ENCODE measurements around the gene LENG1. TPM values are rescaled to one million over a fixed set of nuclear protein-coding genes. Genes with fewer than 3 reads are reported as not detected.
A peak's percentile ranks its signal among the peaks of the same experiment; 100 is the strongest.

Gene LENG1
- total RNA-seq, 1 donor from 2014 or later = 2.7 TPM

DNA sequence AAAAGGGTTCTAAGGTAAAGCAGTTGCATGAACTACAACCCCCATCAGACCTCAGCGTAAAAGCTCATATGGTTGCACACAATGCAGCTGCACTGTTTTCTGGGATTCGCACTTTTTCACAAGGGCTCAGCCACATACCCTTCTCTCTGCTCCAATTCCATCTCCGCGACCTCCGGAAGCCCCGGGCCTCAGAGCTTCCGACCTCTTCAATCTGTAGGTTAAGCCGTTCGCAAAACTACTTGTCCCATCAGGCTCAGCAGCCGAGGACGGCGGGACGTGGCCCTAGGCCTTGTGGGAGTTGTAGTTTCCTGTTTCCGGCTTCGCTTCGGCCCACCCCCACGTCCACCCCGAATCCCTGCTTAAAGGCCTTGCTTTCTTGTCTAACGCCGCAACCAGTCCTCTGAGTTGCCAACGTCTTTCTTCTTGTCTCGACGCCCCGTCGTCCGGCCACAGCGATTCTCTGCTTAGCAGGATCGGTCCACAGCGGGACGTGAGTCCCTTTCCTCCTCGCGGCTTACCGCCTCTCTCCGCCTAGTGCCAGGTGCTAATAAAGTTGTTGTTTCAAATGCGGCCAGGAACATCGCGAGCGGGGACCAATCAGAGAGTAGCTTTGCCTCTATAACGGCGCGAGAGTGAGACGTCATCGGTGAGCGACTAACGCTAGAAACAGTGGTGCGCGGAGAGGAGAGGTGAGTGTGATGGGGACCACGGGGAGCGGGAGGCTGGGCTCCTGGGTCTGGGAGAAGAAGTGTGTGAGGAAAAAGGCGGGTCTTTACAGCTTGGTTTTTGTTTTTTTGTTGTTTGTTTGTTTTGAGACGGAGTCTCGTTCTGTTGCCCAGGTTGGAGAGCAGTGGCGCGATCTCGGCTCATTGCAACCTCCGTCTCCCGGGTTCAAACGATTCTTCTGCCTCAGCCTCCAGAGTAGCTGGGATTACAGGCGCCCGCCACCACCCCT, 44.1 kb downstream of the LENG1 start, which contains the start of the genes PRPF31 and TFPT:
PRPF31 (plus strand) TSS at position 646 of the 955 bp plus-strand sequence. CDS start 2,525 bp downstream, outside the sequence.
TFPT (minus strand) TSS at position 549 of the 955 bp plus-strand sequence; CDS start at position 161, 388 bp downstream.
- Histone ChIP-seq H3K4me1 (peaks cover 12 to 24% of the 10 kb centered on the region in 2 donors), H3K36me3 (peaks cover 18 to 26% of the 10 kb centered on the region in 2 donors), H3K27me3 (no peaks in the 10 kb centered on the region), H3K27ac (peak within 1 kb of the TSS; percentile 91 to 94), H3K9me3 (no peaks in the 10 kb centered on the region), H3K4me3 (peak within 1 kb of the TSS; percentile 95 to 96)
- intact Hi-C loops (cut with DNase I) = loop anchor here (1.0 kb wide), 2 partner anchors 13 to 22 kb away; partner anchors contain the start of genes CNOT3 and NDUFA3
- peak; percentile 85 to 99 for DNase-seq (ENCODE audit: low spot score in 2 of 2)
- TF ChIP-seq, protein P1, sequence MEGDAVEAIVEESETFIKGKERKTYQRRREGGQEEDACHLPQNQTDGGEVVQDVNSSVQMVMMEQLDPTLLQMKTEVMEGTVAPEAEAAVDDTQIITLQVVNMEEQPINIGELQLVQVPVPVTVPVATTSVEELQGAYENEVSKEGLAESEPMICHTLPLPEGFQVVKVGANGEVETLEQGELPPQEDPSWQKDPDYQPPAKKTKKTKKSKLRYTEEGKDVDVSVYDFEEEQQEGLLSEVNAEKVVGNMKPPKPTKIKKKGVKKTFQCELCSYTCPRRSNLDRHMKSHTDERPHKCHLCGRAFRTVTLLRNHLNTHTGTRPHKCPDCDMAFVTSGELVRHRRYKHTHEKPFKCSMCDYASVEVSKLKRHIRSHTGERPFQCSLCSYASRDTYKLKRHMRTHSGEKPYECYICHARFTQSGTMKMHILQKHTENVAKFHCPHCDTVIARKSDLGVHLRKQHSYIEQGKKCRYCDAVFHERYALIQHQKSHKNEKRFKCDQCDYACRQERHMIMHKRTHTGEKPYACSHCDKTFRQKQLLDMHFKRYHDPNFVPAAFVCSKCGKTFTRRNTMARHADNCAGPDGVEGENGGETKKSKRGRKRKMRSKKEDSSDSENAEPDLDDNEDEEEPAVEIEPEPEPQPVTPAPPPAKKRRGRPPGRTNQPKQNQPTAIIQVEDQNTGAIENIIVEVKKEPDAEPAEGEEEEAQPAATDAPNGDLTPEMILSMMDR (IDR thresholded peaks at IDR 0.05) = no peak

- Histone ChIP-seq H3K4me1 (peaks cover 12 to 24% of the 10 kb centered on the region in 2 donors), H3K27me3 (no peaks in the 10 kb centered on the region), H3K4me3 (peak overlapping the region; percentile 95 to 96), H3K36me3 (peaks cover 21 to 23% of the 10 kb centered on the region in 2 donors), H3K9me3 (no peaks in the 10 kb centered on the region), H3K27ac (peak overlapping the region; percentile 91 to 94)
- DNase-seq (ENCODE audit: low spot score in 2 of 2) = peak in 1 of 2 donors; percentile 73
- intact Hi-C loops (cut with DNase I) = loop anchor here (1.0 kb wide), 2 partner anchors 12 to 23 kb away; partner anchors contain the start of genes CNOT3 and NDUFA3
- TF ChIP-seq, protein P1 (IDR thresholded peaks at IDR 0.05) = no peak
Measured at GRCh38 chr19:54114340-54115108, 45.0 kb downstream of the LENG1 start.

DNA sequence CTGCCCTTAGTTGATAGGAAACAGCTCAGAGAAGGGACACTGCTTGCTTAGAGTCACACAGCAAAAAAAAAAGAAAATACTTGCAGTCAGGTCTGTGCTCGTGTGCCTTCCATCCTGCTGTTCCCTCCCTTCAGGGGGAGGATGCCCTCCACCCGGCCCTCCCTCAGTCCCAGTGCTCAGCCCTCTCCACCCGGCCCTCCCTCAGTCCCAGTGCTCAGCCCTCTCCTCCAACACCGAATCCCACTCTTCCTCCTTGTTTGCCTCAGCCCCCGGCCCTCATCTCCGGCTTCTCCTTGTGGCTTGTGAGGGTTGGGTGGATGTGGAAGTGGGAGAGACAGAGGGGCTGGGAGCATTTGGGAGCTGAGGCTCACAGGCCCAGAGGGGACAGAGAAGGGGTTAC, 49.9 kb downstream of the LENG1 start:
- Histone ChIP-seq H3K4me3 (no peak overlapping the region), H3K9me3 (no peaks in the 10 kb centered on the region), H3K36me3 (peaks cover 46 to 53% of the 10 kb centered on the region in 2 donors), H3K27ac (no peak overlapping the region), H3K4me1 (peaks cover 5 to 10% of the 10 kb centered on the region in 2 donors), H3K27me3 (no peaks in the 10 kb centered on the region)
- TF ChIP-seq, protein P1 (IDR thresholded peaks at IDR 0.05) = no peak
- intact Hi-C loops (cut with DNase I) = loop anchor here (10.0 kb wide), 1 partner anchor 355 kb away; the partner anchor contains the start of gene LENG9
- DNase-seq (ENCODE audit: low spot score in 2 of 2) = no peak

- H3K4me1 ChIP-seq = peaks cover 0 to 3% of the 10 kb centered on the region in 2 donors
- no peaks in the 10 kb centered on the region for H3K27me3 ChIP-seq
- H3K36me3 ChIP-seq = peaks cover 46 to 53% of the 10 kb centered on the region in 2 donors
- intact Hi-C loops (cut with DNase I) = loop anchor here (10.0 kb wide), 1 partner anchor 356 kb away; the partner anchor contains the start of gene LENG9
- TF ChIP-seq, protein P1 (IDR thresholded peaks at IDR 0.05) = no peak
- H3K27ac ChIP-seq = no peak overlapping the region
- H3K9me3 ChIP-seq = no peaks in the 10 kb centered on the region
- DNase-seq (ENCODE audit: low spot score in 2 of 2) = no peak
- H3K4me3 ChIP-seq = no peak overlapping the region
Measured at GRCh38 chr19:54108496-54108895, 51.0 kb downstream of the LENG1 start.

DNA sequence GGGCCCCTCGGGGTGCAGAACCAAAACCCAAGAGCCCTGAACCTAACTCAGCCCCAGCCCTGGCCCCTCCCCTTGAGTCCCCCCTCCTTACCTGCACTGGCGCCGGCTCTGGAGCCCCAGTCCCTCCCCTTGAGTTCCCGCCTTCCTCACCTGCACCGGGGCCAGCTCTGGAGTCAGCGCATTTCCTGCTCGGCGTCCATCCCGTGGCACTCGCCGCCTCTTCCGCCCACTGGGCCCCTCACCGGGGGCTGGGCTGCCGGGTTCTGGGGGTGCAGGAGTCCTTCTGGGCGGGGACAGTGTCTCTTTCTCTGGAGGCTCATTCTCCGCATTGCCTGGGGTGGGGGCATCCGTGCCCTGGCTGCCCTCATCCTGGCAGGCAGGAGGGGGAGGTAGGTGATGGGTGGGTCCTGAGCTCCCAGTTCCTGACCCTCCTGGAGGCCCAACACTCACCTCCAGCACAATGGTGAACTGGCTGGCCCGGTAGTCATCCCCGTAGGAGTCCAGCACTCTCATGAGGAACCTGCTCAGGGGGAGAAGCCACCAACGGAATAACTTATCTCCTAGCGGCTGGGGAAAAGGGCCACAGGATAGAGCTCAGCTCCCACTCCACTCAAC, 51.5 kb downstream of the LENG1 start:
- Histone ChIP-seq H3K9me3 (no peaks in the 10 kb centered on the region), H3K36me3 (peaks cover 46 to 53% of the 10 kb centered on the region in 2 donors), H3K4me3 (no peak overlapping the region), H3K27ac (no peak overlapping the region), H3K27me3 (no peaks in the 10 kb centered on the region), H3K4me1 (peaks cover 0 to 7% of the 10 kb centered on the region in 2 donors)
- TF ChIP-seq, protein P1 (IDR thresholded peaks at IDR 0.05) = no peak
- intact Hi-C loops (cut with DNase I) = loop anchor here (10.0 kb wide), 1 partner anchor 357 kb away; the partner anchor contains the start of gene LENG9
- no peak for DNase-seq (ENCODE audit: low spot score in 2 of 2)

Data from ascending aorta (tissue), 2 donors.